ENCODE data around the gene RBM22. TPM values are rescaled to one million over a fixed set of nuclear protein-coding genes. Genes with fewer than 3 reads are reported as not detected.
"Not testable (repeated sequence)": the region's sequence is repeated elsewhere in the genome, so short reads cannot be mapped to it uniquely, and the experiment has no call there.

The RBM22 gene
- total RNA-seq (ENCODE audit: unreplicated experiment) = 54.5 TPM
- long read RNA-seq, transcript RBM22-201 (11 exons, 2,342 nt) = major isoform, 23 of 27 reads
- long read RNA-seq, partial matches to known transcripts = 2 of 27 reads
- long read RNA-seq, other reads (novel, unspliced or antisense) = 2 of 27 reads

DNA sequence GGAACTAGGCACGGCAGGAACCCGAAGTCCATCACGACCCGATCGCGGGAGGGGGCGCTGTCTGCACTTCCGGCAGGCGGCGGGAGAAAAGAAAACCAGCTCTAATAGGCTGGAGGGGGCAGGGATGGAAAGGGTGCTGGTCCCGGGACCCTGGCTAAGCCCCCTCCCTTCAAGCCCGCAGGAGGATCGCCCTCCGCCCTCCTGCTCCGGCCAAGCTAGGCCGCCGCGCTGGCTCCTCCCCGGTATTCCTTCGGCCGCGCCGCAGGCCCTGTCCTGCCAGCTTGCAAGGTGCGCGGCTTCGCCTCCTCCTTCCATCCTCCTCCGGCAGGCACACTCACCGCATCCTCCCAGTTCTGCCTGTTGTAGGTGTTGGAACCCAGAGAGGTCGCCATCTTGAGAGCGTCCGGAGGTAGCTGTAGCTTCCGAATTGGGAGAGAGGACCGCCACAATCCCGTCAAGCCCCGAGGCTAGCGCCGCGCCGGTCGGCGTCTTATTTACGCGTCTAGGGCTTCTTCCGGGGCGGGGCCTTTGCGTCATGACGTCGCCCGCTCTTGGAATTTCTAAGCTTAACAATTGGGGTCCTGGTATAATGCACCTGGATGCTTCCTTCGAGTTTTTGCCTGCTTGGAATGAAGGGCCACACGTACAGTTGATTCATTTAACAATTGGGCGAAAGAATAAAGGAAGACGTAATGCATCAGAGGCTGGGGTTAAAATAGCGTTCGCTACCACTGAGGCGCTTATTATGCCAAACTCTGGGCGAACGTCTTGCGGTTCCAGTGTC, at the start of gene RBM22:
Gene RBM22, minus strand, starts transcription at position 469 of the 784 bp plus-strand sequence. Its CDS starts 77 bp downstream, at position 392.
- Mint-ChIP-seq H3K36me3 (ENCODE audit: low read depth, unreplicated experiment) (peaks cover 19% of the 10 kb centered on the region), H3K9me3 (ENCODE audit: unreplicated experiment) (no peaks in the 10 kb centered on the region), H3K27ac (ENCODE audit: unreplicated experiment) (no peak within 1 kb of the TSS), H3K4me3 (ENCODE audit: unreplicated experiment) (peak within 1 kb of the TSS; percentile 69), H3K4me1 (ENCODE audit: unreplicated experiment) (no peaks in the 10 kb centered on the region), H3K27me3 (ENCODE audit: unreplicated experiment) (no peaks in the 10 kb centered on the region)
- DNase-seq (ENCODE audit: low spot score) = peak; percentile 83
- TF ChIP-seq, protein P1, sequence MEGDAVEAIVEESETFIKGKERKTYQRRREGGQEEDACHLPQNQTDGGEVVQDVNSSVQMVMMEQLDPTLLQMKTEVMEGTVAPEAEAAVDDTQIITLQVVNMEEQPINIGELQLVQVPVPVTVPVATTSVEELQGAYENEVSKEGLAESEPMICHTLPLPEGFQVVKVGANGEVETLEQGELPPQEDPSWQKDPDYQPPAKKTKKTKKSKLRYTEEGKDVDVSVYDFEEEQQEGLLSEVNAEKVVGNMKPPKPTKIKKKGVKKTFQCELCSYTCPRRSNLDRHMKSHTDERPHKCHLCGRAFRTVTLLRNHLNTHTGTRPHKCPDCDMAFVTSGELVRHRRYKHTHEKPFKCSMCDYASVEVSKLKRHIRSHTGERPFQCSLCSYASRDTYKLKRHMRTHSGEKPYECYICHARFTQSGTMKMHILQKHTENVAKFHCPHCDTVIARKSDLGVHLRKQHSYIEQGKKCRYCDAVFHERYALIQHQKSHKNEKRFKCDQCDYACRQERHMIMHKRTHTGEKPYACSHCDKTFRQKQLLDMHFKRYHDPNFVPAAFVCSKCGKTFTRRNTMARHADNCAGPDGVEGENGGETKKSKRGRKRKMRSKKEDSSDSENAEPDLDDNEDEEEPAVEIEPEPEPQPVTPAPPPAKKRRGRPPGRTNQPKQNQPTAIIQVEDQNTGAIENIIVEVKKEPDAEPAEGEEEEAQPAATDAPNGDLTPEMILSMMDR (IDR thresholded peaks at IDR 0.05; ENCODE audit: unreplicated experiment) = peak; percentile 57

DNA sequence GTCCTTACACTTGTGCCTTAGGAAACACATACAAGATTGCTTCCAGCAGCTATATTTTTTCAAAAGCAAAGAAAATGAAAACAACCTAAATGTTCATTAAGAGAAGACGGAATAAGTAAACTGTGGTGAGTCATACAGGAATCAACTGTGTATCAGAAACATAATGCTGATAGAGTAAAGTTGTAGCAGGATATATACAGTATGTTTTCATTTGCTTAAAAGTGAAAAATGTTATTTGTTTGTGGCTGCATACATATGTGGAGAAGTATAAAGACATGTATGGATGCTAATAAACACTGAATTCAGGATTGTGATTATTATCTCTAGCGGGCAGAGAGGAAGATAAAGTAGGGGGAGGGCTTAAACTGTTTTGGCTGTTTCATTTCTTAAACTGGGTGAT, 49.6 kb upstream of the RBM22 start:
- Mint-ChIP-seq H3K4me3 (ENCODE audit: unreplicated experiment) (no peak overlapping the region), H3K36me3 (ENCODE audit: low read depth, unreplicated experiment) (peaks cover 18% of the 10 kb centered on the region), H3K4me1 (ENCODE audit: unreplicated experiment) (no peaks in the 10 kb centered on the region), H3K27me3 (ENCODE audit: unreplicated experiment) (no peaks in the 10 kb centered on the region), H3K27ac (ENCODE audit: unreplicated experiment) (no peak overlapping the region), H3K9me3 (ENCODE audit: unreplicated experiment) (no peaks in the 10 kb centered on the region)
- DNase-seq (ENCODE audit: low spot score) = no peak
- TF ChIP-seq, protein P1 (IDR thresholded peaks at IDR 0.05; ENCODE audit: unreplicated experiment) = no peak

DNA sequence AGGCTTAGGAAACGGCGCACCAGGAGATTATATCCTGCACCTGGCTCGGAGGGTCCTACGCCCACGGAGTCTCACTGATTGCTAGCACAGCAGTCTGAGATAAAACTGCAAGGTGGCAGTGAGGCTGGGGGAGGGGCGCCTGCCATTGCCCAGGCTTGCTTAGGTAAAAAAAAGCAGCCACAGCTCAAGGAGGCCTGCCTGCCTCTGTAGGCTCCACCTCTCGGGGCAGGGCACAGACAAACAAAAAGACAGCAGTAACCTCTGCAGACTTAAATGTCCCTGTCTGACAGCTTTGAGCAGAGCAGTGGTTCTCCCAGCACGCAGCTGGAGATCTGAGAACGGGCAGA, 42.3 kb upstream of the RBM22 start:
- peaks cover 15% of the 10 kb centered on the region for H3K36me3 Mint-ChIP-seq (ENCODE audit: low read depth, unreplicated experiment)
- H3K27ac Mint-ChIP-seq (ENCODE audit: unreplicated experiment); DNase-seq (ENCODE audit: low spot score); H3K27me3 Mint-ChIP-seq (ENCODE audit: unreplicated experiment); H3K4me1 Mint-ChIP-seq (ENCODE audit: unreplicated experiment); H3K9me3 Mint-ChIP-seq (ENCODE audit: unreplicated experiment); H3K4me3 Mint-ChIP-seq (ENCODE audit: unreplicated experiment): not testable (repeated sequence)

DNA sequence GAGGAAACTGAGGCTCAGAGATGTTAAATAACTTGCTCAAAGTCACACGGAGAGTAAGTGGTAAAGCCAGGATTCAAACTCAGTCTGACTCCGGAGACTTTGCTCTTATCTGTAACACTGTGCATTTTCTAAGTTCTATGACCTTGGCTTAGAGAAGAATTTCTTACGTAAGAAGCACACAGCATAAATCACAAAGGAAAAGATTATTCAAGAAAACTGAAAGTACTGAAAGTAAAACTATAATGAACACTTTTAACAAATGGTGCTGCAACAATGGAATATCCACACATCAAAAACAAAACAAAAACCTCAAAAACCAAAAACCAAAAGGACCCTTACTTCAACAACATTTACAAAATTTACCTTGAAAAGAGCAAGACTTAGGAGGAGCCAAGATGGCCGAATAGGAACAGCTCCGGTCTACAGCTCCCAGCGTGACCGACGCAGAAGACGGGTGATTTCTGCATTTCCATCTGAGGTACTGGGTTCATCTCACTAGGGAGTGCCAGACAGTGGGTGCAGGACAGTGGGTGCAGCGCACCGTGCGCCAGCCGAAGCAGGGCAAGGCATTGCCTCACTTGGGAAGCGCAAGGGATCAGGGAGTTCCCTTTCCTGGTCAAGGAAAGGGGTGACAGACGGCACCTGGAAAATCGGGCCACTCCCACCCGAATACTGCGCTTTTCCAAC, 41.7 kb upstream of the RBM22 start:
- not testable (repeated sequence) for DNase-seq (ENCODE audit: low spot score)
- H3K36me3 Mint-ChIP-seq (ENCODE audit: low read depth, unreplicated experiment) = peaks cover 17% of the 10 kb centered on the region

DNA sequence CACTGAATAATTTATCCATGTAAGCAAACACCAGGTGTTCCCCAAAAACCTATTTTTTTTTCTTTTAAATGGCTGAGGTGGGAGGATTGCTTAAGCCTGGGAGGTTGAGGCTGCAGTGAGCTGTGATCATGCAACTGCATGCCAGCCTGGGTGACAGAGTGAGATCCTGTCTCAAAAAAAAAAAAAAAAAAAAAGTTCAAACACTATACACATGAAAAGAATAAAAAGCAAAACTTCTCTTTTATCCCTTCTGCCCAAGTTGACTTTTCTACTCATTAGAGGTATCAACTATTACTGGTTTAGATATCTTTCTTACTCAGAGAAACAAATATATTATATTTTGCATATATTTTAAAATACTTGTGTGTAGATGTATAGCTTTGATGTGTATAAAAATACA, 40.1 kb upstream of the RBM22 start:
- H3K27me3 Mint-ChIP-seq (ENCODE audit: unreplicated experiment) = no peaks in the 10 kb centered on the region
- H3K9me3 Mint-ChIP-seq (ENCODE audit: unreplicated experiment) = no peaks in the 10 kb centered on the region
- no peak overlapping the region for H3K27ac Mint-ChIP-seq (ENCODE audit: unreplicated experiment)
- H3K4me1 Mint-ChIP-seq (ENCODE audit: unreplicated experiment) = no peaks in the 10 kb centered on the region
- DNase-seq (ENCODE audit: low spot score) = no peak
- no peak overlapping the region for H3K4me3 Mint-ChIP-seq (ENCODE audit: unreplicated experiment)
- H3K36me3 Mint-ChIP-seq (ENCODE audit: low read depth, unreplicated experiment) = peaks cover 27% of the 10 kb centered on the region
- TF ChIP-seq, protein P1 (IDR thresholded peaks at IDR 0.05; ENCODE audit: unreplicated experiment) = no peak

More for the DNA sequence above, 41.7 kb upstream of the RBM22 start:
- not testable (repeated sequence) for H3K27me3 Mint-ChIP-seq (ENCODE audit: unreplicated experiment); H3K9me3 Mint-ChIP-seq (ENCODE audit: unreplicated experiment); H3K4me1 Mint-ChIP-seq (ENCODE audit: unreplicated experiment); H3K27ac Mint-ChIP-seq (ENCODE audit: unreplicated experiment)
- H3K4me3 Mint-ChIP-seq (ENCODE audit: unreplicated experiment) = peak overlapping the region; percentile 20

DNA sequence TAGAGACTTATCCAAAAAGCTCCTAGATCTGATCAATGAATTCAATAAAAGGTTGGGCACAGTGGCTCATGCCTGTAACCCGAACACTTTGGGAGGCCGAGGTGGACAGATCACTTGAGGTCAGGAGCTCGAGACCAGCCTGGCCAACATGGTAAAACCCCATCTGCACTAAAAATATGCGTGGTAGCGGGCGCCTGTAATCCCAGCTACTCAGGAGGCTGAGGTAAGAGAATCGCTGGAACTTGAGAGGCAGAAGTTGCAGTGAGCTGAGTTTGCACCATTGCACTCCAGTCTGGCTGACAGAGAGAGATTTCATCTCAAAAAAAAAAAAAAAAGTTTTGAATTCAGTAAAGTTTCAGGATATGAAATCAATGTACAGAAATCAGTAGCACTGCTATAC, 38.0 kb upstream of the RBM22 start:
- Mint-ChIP-seq H3K4me1 (ENCODE audit: unreplicated experiment) (no peaks in the 10 kb centered on the region), H3K9me3 (ENCODE audit: unreplicated experiment) (no peaks in the 10 kb centered on the region), H3K36me3 (ENCODE audit: low read depth, unreplicated experiment) (peaks cover 35% of the 10 kb centered on the region), H3K27me3 (ENCODE audit: unreplicated experiment) (no peaks in the 10 kb centered on the region), H3K4me3 (ENCODE audit: unreplicated experiment) (no peak overlapping the region), H3K27ac (ENCODE audit: unreplicated experiment) (no peak overlapping the region)
- DNase-seq (ENCODE audit: low spot score) = no peak
- TF ChIP-seq, protein P1 (IDR thresholded peaks at IDR 0.05; ENCODE audit: unreplicated experiment) = no peak

All from endothelial cell (in vitro differentiated cells).